ENCODE results near the gene SFN. TPM values are rescaled to one million over a fixed set of nuclear protein-coding genes. Genes with fewer than 3 reads are reported as not detected.
"Not testable (repeated sequence)": the region's sequence is repeated elsewhere in the genome, so short reads cannot be mapped to it uniquely, and the experiment has no call there.

Gene SFN
- total RNA-seq, 2 experiments from 2014 or later = 0.95 to 3.9 TPM

- ChIA-PET POLR2A (interaction anchor here (0.5 to 1.6 kb wide), 11 partner anchors 9 to 534 kb away, joined by 3 to 11 read pairs (median 4); partner anchors contain the start of gene GPN2), CTCF (ENCODE audit: unreplicated experiment) (interaction anchor here (1.5 kb wide), 1 partner anchor 13 kb away, joined by 9 read pairs; no protein-coding TSS in a partner anchor)
- no peaks in the 10 kb centered on the region for H3K79me2 ChIP-seq (ENCODE audit: insufficient read depth, low read depth, low read length)
- no peaks in the 10 kb centered on the region for H3K9me2 ChIP-seq (ENCODE audit: insufficient read depth, low read length)
- no peak overlapping the region for H2AFZ ChIP-seq (ENCODE audit: low read length)
- H4K20me1 ChIP-seq (ENCODE audit: insufficient read depth, low read length) = no peaks in the 10 kb centered on the region
- H3K27ac ChIP-seq (ENCODE audit: low read depth, low read length, poor library complexity, severe bottlenecking) = peak overlapping the region; percentile 57
- peak overlapping the region; percentile 51 for H3K4me2 ChIP-seq (ENCODE audit: low read length)
- H3K36me3 ChIP-seq (ENCODE audit: insufficient read depth, low read length) = peaks cover 44% of the 10 kb centered on the region; the same call in 1 of the 2 replicates
- no TSS peak for BruUV-seq (replicated peaks)
- DNase-seq (ENCODE audit: low spot score) = peak; percentile 85
- H3K4me3 ChIP-seq (ENCODE audit: low read depth, low read length, poor library complexity, severe bottlenecking) = no peak overlapping the region
- intact Hi-C loops (cut with micrococcal nuclease; ENCODE audit: unreplicated experiment) = loop anchor here (2.0 kb wide), 2 partner anchors 23 to 45 kb away; no protein-coding TSS in a partner anchor
- H3K4me1 ChIP-seq (ENCODE audit: insufficient read depth, low read length, poor library complexity, severe bottlenecking) = peaks cover 23% of the 10 kb centered on the region
- no peaks in the 10 kb centered on the region for H3K9me3 ChIP-seq (ENCODE audit: low read length)
- TF ChIP-seq EZH2phosphoT487 (IDR thresholded peaks at IDR 0.05; ENCODE audit: borderline replicate concordance, low read depth, low read length) (no peak), CTCF (conservative IDR thresholded peaks at IDR 0.05; ENCODE audit: low read length) (peak; percentile 52)
Observed at GRCh38 chr1:26833432-26834405, 29.2 kb upstream of the SFN start.

GRCh38 chr1:26837665-26838064 is 25.3 kb upstream of the SFN start:
- peaks cover 15% of the 10 kb centered on the region for H3K4me1 ChIP-seq (ENCODE audit: insufficient read depth, low read length, poor library complexity, severe bottlenecking)
- intact Hi-C loops (cut with micrococcal nuclease; ENCODE audit: unreplicated experiment); POLR2A ChIA-PET: not testable (repeated sequence)

GRCh38 chr1:26838474-26839338 is 24.2 kb upstream of the SFN start:
- Histone ChIP-seq H3K79me2 (ENCODE audit: insufficient read depth, low read depth, low read length) (no peaks in the 10 kb centered on the region), H3K4me1 (ENCODE audit: insufficient read depth, low read length, poor library complexity, severe bottlenecking) (peaks cover 6% of the 10 kb centered on the region), H3K4me3 (ENCODE audit: low read depth, low read length, poor library complexity, severe bottlenecking) (no peak overlapping the region), H3K4me2 (ENCODE audit: low read length) (no peak overlapping the region), H3K9me3 (ENCODE audit: low read length) (no peaks in the 10 kb centered on the region), H3K27ac (ENCODE audit: low read depth, low read length, poor library complexity, severe bottlenecking) (no peak overlapping the region), H3K9me2 (ENCODE audit: insufficient read depth, low read length) (no peaks in the 10 kb centered on the region), H3K36me3 (ENCODE audit: insufficient read depth, low read length) (peaks cover 67% of the 10 kb centered on the region), H4K20me1 (ENCODE audit: insufficient read depth, low read length) (no peaks in the 10 kb centered on the region), H2AFZ (ENCODE audit: low read length) (no peak overlapping the region)
- ChIA-PET CTCF (ENCODE audit: unreplicated experiment) (no interaction called here), POLR2A (interaction anchor here (0.6 kb wide), 1 partner anchor 39 kb away, joined by 3 read pairs; no protein-coding TSS in a partner anchor)
- no TSS peak for BruUV-seq (replicated peaks)
- no peak for DNase-seq (ENCODE audit: low spot score)
- intact Hi-C loops (cut with micrococcal nuclease; ENCODE audit: unreplicated experiment) = no loop called here
- TF ChIP-seq EZH2phosphoT487 (IDR thresholded peaks at IDR 0.05; ENCODE audit: borderline replicate concordance, low read depth, low read length) = no peak
- TF ChIP-seq CTCF (conservative IDR thresholded peaks at IDR 0.05; ENCODE audit: low read length) = no peak

More at GRCh38 chr1:26837665-26838064, 25.3 kb upstream of the SFN start:
- H3K27ac ChIP-seq (ENCODE audit: low read depth, low read length, poor library complexity, severe bottlenecking); BruUV-seq (replicated peaks); H3K4me2 ChIP-seq (ENCODE audit: low read length); H3K9me2 ChIP-seq (ENCODE audit: insufficient read depth, low read length); H3K9me3 ChIP-seq (ENCODE audit: low read length); H4K20me1 ChIP-seq (ENCODE audit: insufficient read depth, low read length); H3K4me3 ChIP-seq (ENCODE audit: low read depth, low read length, poor library complexity, severe bottlenecking); H3K79me2 ChIP-seq (ENCODE audit: insufficient read depth, low read depth, low read length); DNase-seq (ENCODE audit: low spot score); H2AFZ ChIP-seq (ENCODE audit: low read length); CTCF ChIA-PET (ENCODE audit: unreplicated experiment): not testable (repeated sequence)
- H3K36me3 ChIP-seq (ENCODE audit: insufficient read depth, low read length) = peaks cover 66% of the 10 kb centered on the region
